ENCODE results near the gene DMKN. TPM values are rescaled to one million over a fixed set of nuclear protein-coding genes. Genes with fewer than 3 reads are reported as not detected.
"Not testable (repeated sequence)": the region's sequence is repeated elsewhere in the genome, so short reads cannot be mapped to it uniquely, and the experiment has no call there.

DMKN gene
- total RNA-seq, 1 donor from 2014 or later = 1.8 TPM

GRCh38 chr19:35462476-35462953, 50.9 kb downstream of the DMKN start:
- DNase-seq (ENCODE audit: low spot score) = no peak

DNA sequence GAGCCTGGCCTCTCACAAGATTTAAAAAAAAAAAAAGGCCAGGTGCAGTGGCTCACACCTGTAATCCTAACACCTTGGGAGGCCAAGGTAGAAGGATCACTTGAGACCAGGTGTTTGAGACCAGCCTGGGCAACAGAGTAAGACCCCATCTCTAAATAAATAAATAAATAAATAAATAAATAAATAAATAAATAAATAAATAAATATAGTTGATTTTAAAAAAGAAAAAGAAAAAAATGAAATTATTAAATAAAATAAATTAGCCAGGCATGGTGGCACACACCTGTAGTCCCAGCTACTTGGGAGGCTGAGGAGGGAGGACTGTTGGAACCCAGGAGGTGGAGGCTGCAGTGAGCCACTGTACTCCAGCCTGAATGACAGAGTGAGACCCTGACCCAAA, 51.7 kb downstream of the DMKN start:
- not testable (repeated sequence) for DNase-seq (ENCODE audit: low spot score)

DNA sequence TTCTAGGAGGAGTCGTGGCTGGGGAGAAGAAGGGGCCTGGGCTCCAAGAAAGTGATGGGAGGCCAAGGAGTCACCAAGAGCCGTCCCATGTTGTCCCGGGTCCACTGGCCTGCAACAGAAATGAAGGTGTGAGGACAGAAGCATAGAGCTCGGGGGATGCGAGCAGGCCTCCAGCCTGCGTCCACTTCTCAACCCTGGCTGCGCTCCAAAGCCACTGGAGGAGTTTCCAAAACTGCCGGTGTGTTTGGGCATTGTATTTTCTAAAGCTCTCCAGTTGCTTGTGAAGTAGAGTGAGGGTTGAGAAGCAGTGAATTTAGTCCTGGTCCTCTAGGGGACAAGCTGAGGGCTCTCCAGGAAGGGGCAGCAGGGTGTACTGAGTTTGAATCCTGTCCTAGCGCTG, 52.4 kb downstream of the DMKN start:
- DNase-seq (ENCODE audit: low spot score) = no peak

GRCh38 chr19:35460608-35461007, 52.8 kb downstream of the DMKN start:
- no peak for DNase-seq (ENCODE audit: low spot score)

DNA sequence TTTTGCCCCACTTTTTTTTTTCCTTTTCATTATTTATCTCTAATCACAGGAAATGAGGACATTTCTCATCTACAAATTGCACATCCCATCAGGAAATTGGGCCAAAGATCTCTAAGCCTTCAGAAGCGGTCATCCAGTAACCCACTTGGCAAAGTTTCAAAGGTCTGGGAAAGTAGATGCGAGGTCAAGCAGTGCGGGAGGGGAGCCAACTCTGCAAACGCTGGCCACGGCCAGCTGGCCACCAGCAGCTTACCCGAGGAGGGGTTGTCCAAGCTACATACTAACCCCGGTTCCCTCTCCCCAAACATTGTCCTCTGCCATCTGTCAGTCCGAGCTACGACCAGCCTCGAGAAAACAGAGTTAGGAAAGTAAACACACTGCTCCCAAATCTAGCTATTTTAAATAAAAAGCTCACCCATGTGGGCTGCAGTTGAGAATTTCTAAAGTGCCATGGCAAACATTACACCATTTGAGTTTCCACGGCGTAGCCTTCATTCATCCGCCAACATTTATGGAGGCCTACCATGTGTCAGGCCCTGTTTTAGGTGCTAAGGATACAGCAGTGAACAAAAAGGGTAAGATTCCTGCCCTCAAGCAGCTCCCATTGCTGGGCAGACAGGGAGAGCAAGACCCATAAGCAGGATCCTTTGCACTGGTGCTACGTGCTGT, 53.9 kb downstream of the DMKN start:
- peak; percentile 43 for DNase-seq (ENCODE audit: low spot score)

- no peak for DNase-seq (ENCODE audit: low spot score)
Observed at GRCh38 chr19:35458731-35459391, 54.6 kb downstream of the DMKN start.

- DNase-seq (ENCODE audit: low spot score) = no peak
Observed at GRCh38 chr19:35458192-35458591, 55.3 kb downstream of the DMKN start.

DNA sequence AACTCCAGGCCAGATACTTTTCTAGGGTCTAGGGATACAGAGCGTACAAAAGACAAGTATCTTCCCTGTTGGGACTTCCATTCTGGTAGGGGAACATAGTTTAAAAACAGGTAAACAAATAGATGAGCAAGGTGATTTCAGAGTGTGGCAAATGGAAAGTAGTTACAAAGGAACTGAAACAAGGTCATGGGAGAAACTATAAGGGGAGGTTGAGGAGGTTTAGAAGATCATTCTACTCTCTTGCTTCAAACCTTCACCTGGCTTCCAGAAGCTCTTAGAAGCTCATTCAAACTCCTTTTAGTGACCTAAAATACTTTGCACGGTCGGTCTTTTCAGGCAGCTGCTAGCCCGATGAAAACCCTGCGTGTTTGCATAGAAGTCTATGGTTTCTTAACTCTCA, 56.3 kb downstream of the DMKN start:
- no peak for DNase-seq (ENCODE audit: low spot score)

DNA sequence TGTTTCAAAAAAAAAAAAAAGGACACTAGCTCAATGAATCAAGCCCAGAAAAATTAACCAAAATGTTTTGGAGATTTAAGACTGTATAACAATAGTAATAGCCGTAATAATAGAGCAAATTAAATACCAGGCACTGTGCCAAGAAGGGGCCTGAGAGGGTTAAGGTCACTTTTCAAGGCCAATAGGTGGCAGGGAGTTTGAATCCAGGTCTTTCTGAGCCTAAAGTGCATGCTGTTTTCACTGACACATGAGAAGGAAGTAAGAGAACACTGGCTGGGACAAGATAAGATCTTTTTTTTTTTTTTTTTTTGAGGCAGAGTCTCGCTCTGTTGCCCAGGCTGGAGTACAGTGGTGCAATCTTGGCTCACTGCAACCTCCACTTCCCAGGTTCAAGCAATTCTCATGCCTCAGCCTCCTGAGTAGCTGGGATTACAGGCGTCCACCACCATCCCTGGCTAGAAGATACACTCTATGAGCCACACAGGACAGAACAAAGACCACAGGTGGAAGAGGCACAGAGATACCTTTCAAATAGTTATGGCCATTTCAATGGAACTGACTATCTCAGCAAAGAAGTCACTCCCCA, 57.7 kb downstream of the DMKN start:
- no peak for DNase-seq (ENCODE audit: low spot score)

DNA sequence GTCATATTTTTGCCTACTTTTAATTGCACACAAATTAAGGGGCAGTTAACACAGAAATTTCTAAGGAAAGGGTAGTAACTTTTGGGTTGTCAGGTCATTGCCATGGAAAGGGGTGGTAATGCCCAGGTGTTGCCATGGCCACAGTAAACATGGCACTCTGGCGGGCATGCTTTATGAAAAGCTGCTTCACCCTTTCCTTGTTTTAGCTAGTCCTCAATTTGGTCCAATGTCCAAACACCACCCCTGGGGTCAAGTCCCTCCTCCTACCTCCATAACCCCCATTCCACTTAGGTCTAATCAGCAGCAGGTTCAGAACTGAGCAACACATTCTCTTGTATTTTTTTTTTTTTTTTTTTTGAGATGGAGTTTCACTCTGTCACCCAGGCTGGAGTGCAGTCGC, 58.8 kb downstream of the DMKN start:
- DNase-seq (ENCODE audit: low spot score) = no peak

DNA sequence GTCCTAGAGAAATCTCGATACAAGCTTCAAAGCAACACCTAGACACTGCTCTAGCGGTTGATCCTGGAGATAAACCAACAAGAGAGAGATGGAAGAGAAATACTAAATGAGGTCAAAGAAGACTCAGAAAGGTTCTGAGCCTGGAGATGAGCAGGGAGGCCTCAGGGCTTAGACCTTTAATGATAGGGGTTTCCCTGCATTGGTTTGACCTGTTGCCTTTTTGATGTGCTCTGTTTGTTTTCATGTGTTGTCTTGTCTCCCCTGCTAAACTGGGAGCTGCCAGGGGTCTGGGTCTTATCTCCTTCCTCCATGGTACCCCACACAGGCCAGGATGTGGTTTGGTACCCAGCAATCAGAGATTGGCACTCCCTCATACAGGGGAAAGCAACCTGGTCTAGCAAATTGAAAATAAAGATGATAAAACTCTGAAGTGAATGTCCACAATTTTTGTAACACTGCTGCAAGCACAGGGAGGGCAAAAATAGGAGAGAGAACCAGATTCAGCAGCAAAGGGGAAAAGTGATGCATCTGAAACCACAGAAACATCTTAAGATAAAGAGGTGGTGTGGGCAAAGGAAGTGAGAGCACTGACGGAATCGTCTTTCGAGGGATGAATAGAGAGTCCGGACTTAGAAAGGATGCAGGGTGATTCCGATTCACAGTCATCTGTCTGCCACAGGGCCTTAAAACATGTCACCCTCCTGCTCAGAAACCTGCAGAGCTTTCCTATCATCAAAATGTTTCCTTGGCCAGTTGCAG, 61.9 kb downstream of the DMKN start:
- DNase-seq (ENCODE audit: low spot score) = no peak

- no peak for DNase-seq (ENCODE audit: low spot score)
Observed at GRCh38 chr19:35449359-35450043, 63.9 kb downstream of the DMKN start.

- no peak for DNase-seq (ENCODE audit: low spot score)
Observed at GRCh38 chr19:35447606-35448469, 65.6 kb downstream of the DMKN start, which contains the start of gene FFAR2. TSS of gene FFAR2 (plus strand) at chr19:35448257. CDS start at chr19:35449715, 1,458 bp downstream.

Other genes with a start within 250 kb of the DMKN start
- 174 TPM for gene USF2, start 244.7 kb downstream of the DMKN start, total RNA-seq
- gene HAMP, start 231.1 kb downstream of the DMKN start, total RNA-seq = 1.2 TPM
- gene MAG, start 221.5 kb downstream of the DMKN start, total RNA-seq = not detected
- gene CD22, start 184.5 kb downstream of the DMKN start, total RNA-seq = 4.2 TPM
- gene FFAR1, start 165.7 kb downstream of the DMKN start, total RNA-seq = not detected
- gene FFAR3, start 155.2 kb downstream of the DMKN start, total RNA-seq = 0.29 TPM
- gene GPR42, start 142.6 kb downstream of the DMKN start, total RNA-seq = not detected
- 0.17 TPM for gene FFAR2, start 65.4 kb downstream of the DMKN start, total RNA-seq
- not detected for gene KRTDAP, start 23.2 kb downstream of the DMKN start, total RNA-seq
- gene SBSN, start 14.7 kb upstream of the DMKN start, total RNA-seq = not detected
- gene GAPDHS, start 19.8 kb upstream of the DMKN start, total RNA-seq = not detected
- 87.6 TPM for gene TMEM147, start 32.0 kb upstream of the DMKN start, total RNA-seq
- not detected for gene ATP4A, start 50.0 kb upstream of the DMKN start, total RNA-seq
- gene PMIS2, start 72.5 kb upstream of the DMKN start, total RNA-seq = not detected
- 10.7 TPM for gene HAUS5, start 99.1 kb upstream of the DMKN start, total RNA-seq
- 78.3 TPM for gene RBM42, start 115.4 kb upstream of the DMKN start, total RNA-seq
- 2.5 TPM for gene ETV2, start 128.1 kb upstream of the DMKN start, total RNA-seq
- 459 TPM for gene COX6B1, start 134.7 kb upstream of the DMKN start, total RNA-seq
- 0.89 TPM for gene UPK1A, start 152.9 kb upstream of the DMKN start, total RNA-seq
- gene ZBTB32, start 190.9 kb upstream of the DMKN start, total RNA-seq = 0.43 TPM
- gene KMT2B, start 204.4 kb upstream of the DMKN start, total RNA-seq = 45.1 TPM
- 14.8 TPM for gene IGFLR1, start 228.8 kb upstream of the DMKN start, total RNA-seq
- gene U2AF1L4, start 231.8 kb upstream of the DMKN start, total RNA-seq = 23.9 TPM
- 67.9 TPM for gene PSENEN, start 232.0 kb upstream of the DMKN start, total RNA-seq
- gene LIN37, start 234.9 kb upstream of the DMKN start, total RNA-seq = 10.1 TPM
- gene HSPB6, start 243.4 kb upstream of the DMKN start, total RNA-seq = 654 TPM
- gene PROSER3, start 244.5 kb upstream of the DMKN start, total RNA-seq = 31.2 TPM

Measured in mucosa of gallbladder (tissue), 1 donor.